ENCODE data around the gene KCNG4. TPM values are rescaled to one million over a fixed set of nuclear protein-coding genes. Genes with fewer than 3 reads are reported as not detected.

The KCNG4 gene
- not detected in 2 replicates for total RNA-seq

GRCh38 chr16:84239909-84240308 is at the start of gene KCNG4:
TSS of gene KCNG4 (minus strand) at chr16:84240012. CDS start at chr16:84237485, 2,527 bp downstream.
- DNase-seq (ENCODE audit: insufficient read length, low spot score, missing footprints): peak; percentile 64
- H3K4me1 ChIP-seq (ENCODE audit: insufficient read depth, low read length): no peaks in the 10 kb centered on the region
- no peak within 1 kb of the TSS for H2AFZ ChIP-seq (ENCODE audit: low read length)
- H3K27me3 ChIP-seq (ENCODE audit: insufficient read depth, low read length): peaks cover 25% of the 10 kb centered on the region
- no peaks in the 10 kb centered on the region for H3K79me2 ChIP-seq (ENCODE audit: insufficient read depth, low read length)
- no peak within 1 kb of the TSS for H3K4me3 ChIP-seq (ENCODE audit: insufficient read depth, low read length)
- no peak within 1 kb of the TSS for H3K27ac ChIP-seq (ENCODE audit: low read depth, low read length)
- TF ChIP-seq CTCF (IDR thresholded peaks at IDR 0.05; ENCODE audit: extremely low read depth, low read depth, low read length): no peak
- no peaks in the 10 kb centered on the region for H3K9me3 ChIP-seq (ENCODE audit: low read depth, low read length)
- H3K36me3 ChIP-seq (ENCODE audit: insufficient read depth, low read length): no peaks in the 10 kb centered on the region
- H3K4me2 ChIP-seq (ENCODE audit: insufficient read depth, low read length): no peak within 1 kb of the TSS
- H4K20me1 ChIP-seq (ENCODE audit: insufficient read depth, low read length): no peaks in the 10 kb centered on the region

- H3K4me3 ChIP-seq (ENCODE audit: insufficient read depth, low read length): no peak overlapping the region
- H3K27ac ChIP-seq (ENCODE audit: low read depth, low read length): no peak overlapping the region
- no peak for TF ChIP-seq CTCF (IDR thresholded peaks at IDR 0.05; ENCODE audit: extremely low read depth, low read depth, low read length)
- H3K4me2 ChIP-seq (ENCODE audit: insufficient read depth, low read length): no peak overlapping the region
- no peaks in the 10 kb centered on the region for H3K79me2 ChIP-seq (ENCODE audit: insufficient read depth, low read length)
- H3K36me3 ChIP-seq (ENCODE audit: insufficient read depth, low read length): no peaks in the 10 kb centered on the region
- peaks cover 17% of the 10 kb centered on the region for H3K27me3 ChIP-seq (ENCODE audit: insufficient read depth, low read length)
- no peak overlapping the region for H2AFZ ChIP-seq (ENCODE audit: low read length)
- peaks cover 6% of the 10 kb centered on the region for H3K4me1 ChIP-seq (ENCODE audit: insufficient read depth, low read length)
- no peaks in the 10 kb centered on the region for H3K9me3 ChIP-seq (ENCODE audit: low read depth, low read length)
- DNase-seq (ENCODE audit: insufficient read length, low spot score, missing footprints): no peak
- no peaks in the 10 kb centered on the region for H4K20me1 ChIP-seq (ENCODE audit: insufficient read depth, low read length)
These were observed 49.1 kb upstream of the KCNG4 start for GRCh38 chr16:84288902-84289301.

GRCh38 chr16:84286578-84287240 is 46.9 kb upstream of the KCNG4 start:
- Histone ChIP-seq H3K27me3 (ENCODE audit: insufficient read depth, low read length) (peaks cover 11% of the 10 kb centered on the region), H3K4me2 (ENCODE audit: insufficient read depth, low read length) (peak overlapping the region; percentile 3), H3K27ac (ENCODE audit: low read depth, low read length) (no peak overlapping the region), H3K4me1 (ENCODE audit: insufficient read depth, low read length) (peaks cover 6% of the 10 kb centered on the region), H3K9me3 (ENCODE audit: low read depth, low read length) (no peaks in the 10 kb centered on the region), H4K20me1 (ENCODE audit: insufficient read depth, low read length) (no peaks in the 10 kb centered on the region), H2AFZ (ENCODE audit: low read length) (no peak overlapping the region), H3K36me3 (ENCODE audit: insufficient read depth, low read length) (no peaks in the 10 kb centered on the region), H3K79me2 (ENCODE audit: insufficient read depth, low read length) (no peaks in the 10 kb centered on the region), H3K4me3 (ENCODE audit: insufficient read depth, low read length) (no peak overlapping the region)
- DNase-seq (ENCODE audit: insufficient read length, low spot score, missing footprints): peak; percentile 85
- TF ChIP-seq CTCF (IDR thresholded peaks at IDR 0.05; ENCODE audit: extremely low read depth, low read depth, low read length): no peak

- H2AFZ ChIP-seq (ENCODE audit: low read length): peak overlapping the region; percentile 74
- H3K4me3 ChIP-seq (ENCODE audit: insufficient read depth, low read length): no peak overlapping the region
- H3K79me2 ChIP-seq (ENCODE audit: insufficient read depth, low read length): no peaks in the 10 kb centered on the region
- H3K27me3 ChIP-seq (ENCODE audit: insufficient read depth, low read length): peaks cover 19% of the 10 kb centered on the region
- DNase-seq (ENCODE audit: insufficient read length, low spot score, missing footprints): no peak
- H3K9me3 ChIP-seq (ENCODE audit: low read depth, low read length): no peaks in the 10 kb centered on the region
- no peaks in the 10 kb centered on the region for H3K36me3 ChIP-seq (ENCODE audit: insufficient read depth, low read length)
- no peaks in the 10 kb centered on the region for H4K20me1 ChIP-seq (ENCODE audit: insufficient read depth, low read length)
- TF ChIP-seq CTCF (IDR thresholded peaks at IDR 0.05; ENCODE audit: extremely low read depth, low read depth, low read length): no peak
- H3K4me1 ChIP-seq (ENCODE audit: insufficient read depth, low read length): peaks cover 6% of the 10 kb centered on the region
- no peak overlapping the region for H3K27ac ChIP-seq (ENCODE audit: low read depth, low read length)
- H3K4me2 ChIP-seq (ENCODE audit: insufficient read depth, low read length): peak overlapping the region; percentile 13
These were observed 44.4 kb upstream of the KCNG4 start for GRCh38 chr16:84284154-84284722.
